Brain pericyte (primary cell): ENCODE measurements around the gene FBLIM1.
"Not testable (repeated sequence)": the region's sequence is repeated elsewhere in the genome, so short reads cannot be mapped to it uniquely, and the experiment has no call there.

Source experiments
- DNase-seq: peaks from one replicate; pipeline ENCODE4 v3.0.0-alpha.2; 2012; ENCODE audit warnings: low read depth, low spot score

The FBLIM1 gene

GRCh38 chr1:15816674-15817073, 58.1 kb downstream of the FBLIM1 start:
- DNase-seq = no peak

GRCh38 chr1:15820478-15820877, 61.9 kb downstream of the FBLIM1 start:
- DNase-seq = no peak

GRCh38 chr1:15825800-15826199, 67.2 kb downstream of the FBLIM1 start:
- DNase-seq = no peak

- no peak for DNase-seq
Observed at GRCh38 chr1:15826810-15827507, 68.4 kb downstream of the FBLIM1 start.

- not testable (repeated sequence) for DNase-seq
Observed at GRCh38 chr1:15827567-15827966, 69.0 kb downstream of the FBLIM1 start.

- DNase-seq = not testable (repeated sequence)
Observed at GRCh38 chr1:15828931-15829330, 70.3 kb downstream of the FBLIM1 start.

- no peak for DNase-seq
Observed at GRCh38 chr1:15830258-15830657, 71.7 kb downstream of the FBLIM1 start.

GRCh38 chr1:15833069-15833679, 74.6 kb downstream of the FBLIM1 start:
- DNase-seq = no peak

GRCh38 chr1:15833842-15834405, 75.3 kb downstream of the FBLIM1 start:
- DNase-seq = no peak

- DNase-seq = peak; percentile 70
Observed at GRCh38 chr1:15834406-15835204, 76.0 kb downstream of the FBLIM1 start.

- DNase-seq = no peak
Observed at GRCh38 chr1:15835205-15835740, 76.7 kb downstream of the FBLIM1 start.

- DNase-seq = peak; percentile 98
Observed at GRCh38 chr1:15835741-15836510, 77.3 kb downstream of the FBLIM1 start.
